HuH-7.5 (cell line): Measurements from ENCODE around the gene TMEM69.
"Not testable (repeated sequence)": the region's sequence is repeated elsewhere in the genome, so short reads cannot be mapped to it uniquely, and the experiment has no call there.

Experiments used
- DNase-seq: peaks from one replicate; pipeline ENCODE4 v3.0.0; 2011; ENCODE audit warnings: low spot score

TMEM69 gene

DNA sequence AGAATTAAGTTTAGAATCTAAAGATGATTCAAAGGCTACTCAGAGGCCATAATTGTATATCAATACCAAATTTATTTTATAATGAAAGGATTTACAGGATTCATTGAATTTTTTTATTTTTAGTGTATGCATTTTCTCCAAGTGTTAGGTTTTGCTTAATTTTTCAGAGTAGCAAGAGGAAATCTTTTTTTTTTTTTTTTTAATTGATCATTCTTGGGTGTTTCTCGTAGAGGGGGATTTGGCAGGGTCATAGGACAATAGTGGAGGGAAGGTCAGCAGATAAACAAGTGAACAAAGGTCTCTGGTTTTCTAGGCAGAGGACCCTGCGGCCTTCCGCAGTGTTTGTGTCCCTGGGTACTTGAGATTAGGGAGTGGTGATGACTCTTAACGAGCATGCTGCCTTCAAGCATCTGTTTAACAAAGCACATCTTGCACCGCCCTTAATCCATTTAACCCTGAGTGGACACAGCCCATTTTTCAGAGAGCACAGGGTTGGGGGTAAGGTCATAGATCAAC lies 51.7 kb downstream of the TMEM69 start:
- not testable (repeated sequence) for DNase-seq
